Measurements from ENCODE around the gene TSC2.
"Not testable (repeated sequence)": the region's sequence is repeated elsewhere in the genome, so short reads cannot be mapped to it uniquely, and the experiment has no call there.

TSC2 gene

DNA sequence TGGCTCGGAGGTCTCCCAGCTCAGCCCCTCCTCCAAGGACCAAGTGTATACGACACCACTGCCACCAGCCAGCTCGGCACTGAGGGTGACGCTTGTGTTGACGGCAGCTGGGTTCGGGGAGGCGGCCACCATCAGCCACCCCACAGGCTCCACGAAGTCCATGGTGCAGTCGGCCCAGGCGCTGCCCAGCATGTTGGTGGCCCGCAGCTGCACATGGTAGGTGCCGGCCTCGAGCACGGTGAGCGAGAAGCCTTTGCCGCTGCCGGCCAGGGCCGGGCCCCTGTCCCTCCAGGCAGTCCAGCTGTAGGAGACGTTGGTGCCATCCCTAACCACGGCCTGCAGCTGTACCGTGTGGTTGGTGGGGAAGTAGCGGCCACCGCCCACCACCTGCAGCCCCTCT is 62.1 kb downstream of the TSC2 start:
- not testable (repeated sequence) for DNase-seq (ENCODE audit: low read depth); H3K4me3 ChIP-seq (ENCODE audit: low read depth, low read length)

DNA sequence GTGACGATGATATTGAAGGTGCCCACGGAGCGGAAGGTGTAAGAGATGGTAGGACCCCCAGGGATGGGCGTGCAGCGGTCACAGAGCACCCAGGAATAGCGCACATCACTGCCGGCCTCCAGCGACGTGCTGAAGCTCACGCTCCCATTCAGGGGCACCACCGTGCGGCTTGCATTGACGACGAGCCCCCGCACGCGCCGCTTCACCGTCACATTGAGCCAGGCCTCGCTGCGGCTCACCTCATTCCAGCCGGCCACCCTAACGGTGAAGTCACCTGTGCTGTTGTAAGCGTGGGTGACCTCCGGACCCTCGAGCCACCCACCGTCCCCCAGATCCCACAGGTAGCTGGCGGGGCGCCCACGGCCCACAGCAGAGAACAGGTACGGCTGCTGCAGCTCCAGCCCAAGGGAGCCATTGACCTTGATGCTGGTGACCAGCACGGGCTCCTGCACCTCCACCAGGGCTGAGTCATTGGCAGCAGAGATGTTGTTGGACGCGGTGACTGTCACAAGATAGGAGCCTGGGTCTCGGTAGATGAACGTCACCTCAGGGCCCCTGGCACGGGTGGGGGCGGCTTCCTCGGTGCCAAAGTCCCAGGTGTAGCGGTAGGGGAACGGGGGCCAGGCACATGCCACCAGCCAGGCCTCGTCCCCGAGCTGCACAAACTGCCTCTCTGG is 62.7 kb downstream of the TSC2 start:
- DNase-seq (ENCODE audit: low read depth); H3K4me3 ChIP-seq (ENCODE audit: low read depth, low read length): not testable (repeated sequence)

DNA sequence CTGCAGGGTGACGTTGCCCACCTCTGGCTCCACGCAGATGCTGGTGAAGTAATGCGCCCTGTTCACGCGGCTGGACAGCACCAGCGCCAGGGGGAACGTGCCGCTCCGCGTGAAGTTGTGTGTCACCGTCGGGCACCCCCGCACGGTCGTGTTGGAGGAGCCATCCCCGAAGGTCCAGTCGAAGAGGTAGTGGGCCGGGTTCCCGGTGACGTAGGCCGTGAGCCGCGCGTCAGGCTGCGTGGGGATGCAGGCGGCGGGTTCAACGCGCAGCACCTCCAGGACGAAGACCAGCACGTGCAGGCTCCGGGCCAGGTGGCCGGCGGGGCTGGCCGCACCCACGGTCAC is 63.2 kb downstream of the TSC2 start:
- not testable (repeated sequence) for DNase-seq (ENCODE audit: low read depth); H3K4me3 ChIP-seq (ENCODE audit: low read depth, low read length)

DNA sequence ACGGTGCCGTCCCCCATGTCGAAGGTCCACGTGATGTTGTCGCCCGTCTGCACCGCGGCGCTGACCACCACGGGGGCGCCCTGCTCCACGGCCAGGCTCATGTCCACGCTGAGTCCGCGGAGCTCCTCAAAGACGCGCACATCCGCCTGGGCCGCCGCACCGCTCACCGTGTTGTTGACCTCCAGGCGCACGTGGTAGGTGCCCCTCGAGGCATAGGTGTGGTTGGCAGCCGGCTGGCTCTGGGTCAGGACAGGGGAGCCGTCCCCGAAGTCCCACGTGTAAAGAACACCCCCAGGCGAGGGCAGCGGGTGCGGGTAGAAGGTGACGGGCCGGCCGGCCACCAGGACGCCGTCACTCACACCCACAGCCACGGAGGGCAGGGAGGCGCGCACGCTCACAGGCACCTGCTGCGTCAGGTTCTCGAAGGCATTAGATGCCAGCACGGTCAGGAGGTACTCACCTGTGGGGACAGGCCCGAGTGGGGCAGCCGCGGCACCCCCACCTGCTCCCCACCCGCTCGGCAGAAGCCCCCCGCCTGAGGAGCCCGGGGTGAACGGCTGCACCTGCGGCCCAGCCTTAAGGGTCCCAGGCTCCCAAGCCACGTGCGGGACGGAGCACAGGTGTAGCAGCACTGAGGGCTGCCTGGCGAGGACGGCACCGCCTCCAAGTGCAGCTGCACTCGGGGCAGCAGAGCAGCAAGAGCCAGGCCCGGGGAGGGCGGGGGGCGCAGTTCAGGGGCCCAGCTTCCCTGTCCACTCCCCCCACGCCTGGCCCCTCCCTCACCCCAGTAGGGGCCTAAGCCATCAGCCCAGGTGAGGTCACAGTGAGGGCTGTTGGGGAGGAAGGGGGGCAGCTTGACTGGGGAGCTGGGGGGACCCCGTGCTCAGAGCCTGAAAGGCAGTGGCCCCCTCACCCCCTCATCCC is 63.9 kb downstream of the TSC2 start:
- H3K4me3 ChIP-seq (ENCODE audit: low read depth, low read length); DNase-seq (ENCODE audit: low read depth): not testable (repeated sequence)

DNA sequence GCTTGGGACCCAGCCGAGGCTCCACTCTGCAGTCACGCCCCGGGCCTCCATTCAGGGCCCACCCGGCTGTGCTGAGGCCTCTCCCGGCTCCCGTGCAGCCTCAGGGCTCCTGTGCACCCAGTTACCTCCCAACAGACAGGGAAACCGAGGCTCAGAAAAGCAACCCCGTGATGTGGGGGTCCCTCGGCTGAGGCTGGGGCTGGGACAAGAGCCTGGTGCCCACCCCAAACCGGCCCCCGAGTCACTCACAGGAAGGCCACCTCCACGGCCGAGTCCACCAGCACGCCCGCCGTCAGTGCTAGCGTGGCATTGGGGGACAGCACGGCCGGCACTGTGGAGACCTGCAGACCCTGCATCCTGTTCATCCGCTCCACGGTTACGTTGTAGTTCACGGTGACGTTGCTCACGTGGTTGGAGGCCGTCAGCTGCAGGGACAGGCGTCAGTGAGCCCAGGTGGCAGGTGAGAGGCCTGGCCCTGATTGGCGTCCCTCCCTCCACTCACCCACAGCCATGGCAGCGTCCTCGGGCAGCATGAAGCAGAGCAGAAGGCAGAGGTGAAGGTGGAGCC is 64.8 kb downstream of the TSC2 start:
- H3K4me3 ChIP-seq (ENCODE audit: low read depth, low read length); DNase-seq (ENCODE audit: low read depth): not testable (repeated sequence)

DNA sequence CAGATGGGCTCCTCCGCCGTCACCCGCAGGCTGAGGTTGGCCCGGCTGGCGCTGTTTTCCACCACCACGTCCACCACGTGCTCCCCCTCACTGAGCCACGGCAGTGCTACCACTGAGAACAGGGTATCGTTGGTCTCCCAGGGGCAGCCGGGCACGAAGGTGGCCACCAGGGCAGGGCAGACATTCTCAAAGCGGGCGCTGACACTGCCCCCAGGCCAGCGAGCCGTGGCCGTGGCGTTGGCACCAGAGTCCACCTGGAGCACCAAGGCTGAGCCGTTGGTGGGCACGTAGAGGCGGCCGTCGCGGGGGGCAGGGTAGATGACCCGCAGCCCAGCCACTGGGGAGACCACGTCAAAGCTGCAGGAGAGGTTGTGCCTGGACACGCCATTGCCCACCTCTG is 66.4 kb downstream of the TSC2 start:
- H3K4me3 ChIP-seq (ENCODE audit: low read depth, low read length); DNase-seq (ENCODE audit: low read depth): not testable (repeated sequence)

DNA sequence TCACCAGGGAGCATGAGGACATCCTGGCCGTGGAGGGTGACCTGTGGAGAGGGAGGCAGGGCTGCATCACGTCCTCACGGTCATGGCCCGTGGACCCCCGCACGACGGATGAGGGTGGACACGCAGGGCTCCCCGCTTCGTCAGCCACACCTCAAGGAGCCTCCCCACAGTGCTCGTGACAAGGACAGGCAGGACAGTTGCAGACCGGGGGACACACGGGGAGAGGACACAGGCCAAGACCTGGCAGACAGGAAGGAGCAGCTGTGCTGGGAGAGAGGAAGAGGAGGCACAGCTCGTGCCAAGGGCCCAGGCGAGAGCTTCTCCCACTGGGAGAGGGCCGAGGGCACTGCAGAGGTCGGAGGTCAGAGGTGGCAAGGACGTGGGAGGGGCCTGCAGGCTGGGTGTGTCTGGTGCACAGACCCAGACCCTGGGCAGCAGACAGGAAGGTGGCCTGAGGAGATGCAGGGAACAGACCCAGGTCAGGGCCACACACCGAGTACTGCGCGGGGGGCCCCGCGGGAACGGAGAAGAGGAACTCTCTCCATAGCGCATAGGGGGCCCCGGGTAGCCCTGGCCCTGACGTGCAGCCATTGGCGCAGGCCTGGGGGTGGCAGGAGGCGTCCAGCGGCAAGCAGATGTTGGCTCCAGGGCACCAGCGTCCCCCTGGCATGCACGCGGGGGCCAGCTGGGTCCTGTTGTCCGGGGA is 67.3 kb downstream of the TSC2 start:
- H3K4me3 ChIP-seq (ENCODE audit: low read depth, low read length); DNase-seq (ENCODE audit: low read depth): not testable (repeated sequence)

DNA sequence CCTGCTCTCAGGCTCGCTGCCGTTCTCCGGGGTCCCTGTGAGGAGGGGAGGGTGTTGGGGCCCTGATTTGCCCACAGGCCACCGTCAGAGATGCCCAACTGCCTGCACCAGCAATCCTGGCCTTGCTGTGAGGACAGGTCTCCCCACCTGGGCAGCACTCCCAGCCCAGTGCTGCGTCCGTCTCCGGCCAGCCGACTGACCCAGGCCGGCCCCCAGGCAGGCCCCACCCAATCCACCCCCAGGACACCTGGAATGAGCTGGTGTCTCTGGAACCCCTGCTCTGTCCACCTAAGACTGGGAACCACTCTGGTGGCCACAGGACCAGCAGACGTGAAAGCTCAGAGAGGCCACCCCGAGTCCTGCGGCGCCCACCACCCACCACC is 67.8 kb downstream of the TSC2 start:
- TF ChIP-seq, protein P1, sequence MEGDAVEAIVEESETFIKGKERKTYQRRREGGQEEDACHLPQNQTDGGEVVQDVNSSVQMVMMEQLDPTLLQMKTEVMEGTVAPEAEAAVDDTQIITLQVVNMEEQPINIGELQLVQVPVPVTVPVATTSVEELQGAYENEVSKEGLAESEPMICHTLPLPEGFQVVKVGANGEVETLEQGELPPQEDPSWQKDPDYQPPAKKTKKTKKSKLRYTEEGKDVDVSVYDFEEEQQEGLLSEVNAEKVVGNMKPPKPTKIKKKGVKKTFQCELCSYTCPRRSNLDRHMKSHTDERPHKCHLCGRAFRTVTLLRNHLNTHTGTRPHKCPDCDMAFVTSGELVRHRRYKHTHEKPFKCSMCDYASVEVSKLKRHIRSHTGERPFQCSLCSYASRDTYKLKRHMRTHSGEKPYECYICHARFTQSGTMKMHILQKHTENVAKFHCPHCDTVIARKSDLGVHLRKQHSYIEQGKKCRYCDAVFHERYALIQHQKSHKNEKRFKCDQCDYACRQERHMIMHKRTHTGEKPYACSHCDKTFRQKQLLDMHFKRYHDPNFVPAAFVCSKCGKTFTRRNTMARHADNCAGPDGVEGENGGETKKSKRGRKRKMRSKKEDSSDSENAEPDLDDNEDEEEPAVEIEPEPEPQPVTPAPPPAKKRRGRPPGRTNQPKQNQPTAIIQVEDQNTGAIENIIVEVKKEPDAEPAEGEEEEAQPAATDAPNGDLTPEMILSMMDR (IDR thresholded peaks at IDR 0.05; ENCODE audit: low read depth, low read length) = no peak
- no peak for TF ChIP-seq POLR2A (IDR thresholded peaks at IDR 0.05; ENCODE audit: extremely low read depth, insufficient read length)
- TF ChIP-seq, protein P2, sequence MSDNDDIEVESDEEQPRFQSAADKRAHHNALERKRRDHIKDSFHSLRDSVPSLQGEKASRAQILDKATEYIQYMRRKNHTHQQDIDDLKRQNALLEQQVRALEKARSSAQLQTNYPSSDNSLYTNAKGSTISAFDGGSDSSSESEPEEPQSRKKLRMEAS (IDR thresholded peaks at IDR 0.05; ENCODE audit: low read depth, low read length) = no peak
- TF ChIP-seq MYC (IDR thresholded peaks at IDR 0.05; ENCODE audit: low read depth, low read length) = no peak
- DNase-seq (ENCODE audit: low read depth) = no peak
- no peak overlapping the region for H3K4me3 ChIP-seq (ENCODE audit: low read depth, low read length)

DNA sequence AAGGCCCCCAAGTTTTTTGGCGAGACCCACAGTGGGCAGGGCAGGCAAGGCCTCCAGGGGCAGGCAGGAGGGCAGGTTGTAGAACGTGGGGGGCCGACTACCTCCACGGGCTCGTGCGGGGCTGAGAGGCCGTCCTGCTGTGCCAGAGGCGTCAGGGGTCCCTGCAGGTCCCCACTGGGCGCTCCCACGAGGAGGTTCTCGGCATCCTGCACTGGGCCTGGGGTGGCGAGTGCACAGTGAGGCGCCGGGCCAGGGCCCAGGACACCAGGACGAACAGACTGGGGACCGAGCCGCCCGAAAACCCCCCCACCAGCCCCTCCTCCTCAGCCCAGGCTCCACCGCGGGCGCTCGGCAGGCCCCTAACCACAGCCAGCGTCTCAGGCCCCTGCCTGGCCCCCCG is 68.6 kb downstream of the TSC2 start:
- not testable (repeated sequence) for H3K4me3 ChIP-seq (ENCODE audit: low read depth, low read length); DNase-seq (ENCODE audit: low read depth)

DNA sequence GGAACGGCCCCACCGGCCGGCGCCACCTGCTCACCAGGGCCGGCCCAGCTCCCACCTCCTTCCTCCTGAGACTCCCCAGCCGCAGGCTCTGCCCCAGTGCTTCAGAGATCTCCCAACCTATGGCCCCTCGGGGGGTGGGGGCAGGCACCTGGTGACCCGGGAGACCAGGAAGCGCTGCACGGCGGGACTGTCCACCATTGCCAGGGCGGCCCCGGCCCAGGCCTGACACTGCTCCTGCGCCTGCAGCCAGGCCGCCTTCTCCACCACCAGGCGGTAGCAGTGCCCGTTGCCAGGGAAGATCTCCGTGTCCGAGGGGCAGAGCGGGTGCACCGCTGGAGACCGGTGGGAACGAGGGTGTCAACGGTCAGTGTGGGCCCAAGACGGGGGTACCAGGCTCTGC is 69.6 kb downstream of the TSC2 start:
- H3K4me3 ChIP-seq (ENCODE audit: low read depth, low read length); DNase-seq (ENCODE audit: low read depth): not testable (repeated sequence)

DNA sequence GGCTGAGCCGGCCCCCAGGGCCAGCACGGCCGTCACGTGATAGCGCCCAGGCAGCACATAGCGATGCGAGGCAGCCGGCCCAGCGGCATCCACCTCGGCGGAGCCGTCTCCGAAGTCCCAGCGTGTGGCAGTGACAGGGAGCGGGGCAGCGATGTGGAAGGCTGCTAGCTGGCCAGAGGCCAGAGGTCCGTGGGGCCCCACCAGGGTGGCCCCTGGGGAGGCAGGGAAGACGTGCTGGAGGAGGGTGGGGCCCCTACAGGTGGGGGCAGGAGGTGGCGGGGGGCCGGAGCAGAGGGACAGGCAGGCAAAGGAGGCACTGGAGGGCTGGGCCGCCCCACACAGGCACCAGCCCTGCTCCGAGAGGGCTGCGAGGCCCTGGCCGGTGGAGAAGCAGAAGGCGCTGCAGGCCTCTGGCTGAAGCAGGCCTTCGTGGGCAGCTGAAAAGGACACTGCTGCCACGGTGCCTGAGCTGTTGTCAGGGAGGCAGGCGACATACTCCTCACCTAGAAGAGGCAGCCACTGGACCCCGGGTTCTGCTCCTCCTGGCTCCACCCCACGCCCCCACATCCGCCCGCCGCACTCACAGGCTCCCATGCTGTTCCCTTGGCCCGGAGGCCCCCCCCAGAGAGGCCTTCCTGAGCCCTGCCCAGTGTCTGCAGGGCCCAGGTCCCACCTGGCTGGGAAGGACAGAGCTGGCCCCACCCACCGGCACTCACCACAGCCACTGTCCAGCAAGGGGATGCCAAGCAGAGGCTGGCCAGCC is 70.4 kb downstream of the TSC2 start:
- not testable (repeated sequence) for DNase-seq (ENCODE audit: low read depth); H3K4me3 ChIP-seq (ENCODE audit: low read depth, low read length)
